Peyer's patch (tissue), 4 donors: Measurements from ENCODE around the gene RETREG2.

Experiments
- POLR2A ChIP-seq, 2 donors: fragments of 450-650 bp; IDR thresholded peaks; one replicate each; pipeline ENCODE4 v1.5.1; 2017; ENCODE audit warnings: antibody characterized with exemption in 2 of 2, mild to moderate bottlenecking in 2 of 2, moderate library complexity in 2 of 2
- TF ChIP-seq, protein P1 (sequence below), 6 experiments: fragments of 450-650 bp in 4 of 6; fragments of 200-600 bp in 2 of 6; sonication (generic) in 1 of 6; IDR thresholded peaks; one replicate each; pipeline ENCODE4 v1.5.1; 2017 to 2019; ENCODE audit warnings: antibody characterized with exemption in 6 of 6, mild to moderate bottlenecking in 3 of 6, moderate library complexity in 1 of 6

- TF ChIP-seq, protein P1, sequence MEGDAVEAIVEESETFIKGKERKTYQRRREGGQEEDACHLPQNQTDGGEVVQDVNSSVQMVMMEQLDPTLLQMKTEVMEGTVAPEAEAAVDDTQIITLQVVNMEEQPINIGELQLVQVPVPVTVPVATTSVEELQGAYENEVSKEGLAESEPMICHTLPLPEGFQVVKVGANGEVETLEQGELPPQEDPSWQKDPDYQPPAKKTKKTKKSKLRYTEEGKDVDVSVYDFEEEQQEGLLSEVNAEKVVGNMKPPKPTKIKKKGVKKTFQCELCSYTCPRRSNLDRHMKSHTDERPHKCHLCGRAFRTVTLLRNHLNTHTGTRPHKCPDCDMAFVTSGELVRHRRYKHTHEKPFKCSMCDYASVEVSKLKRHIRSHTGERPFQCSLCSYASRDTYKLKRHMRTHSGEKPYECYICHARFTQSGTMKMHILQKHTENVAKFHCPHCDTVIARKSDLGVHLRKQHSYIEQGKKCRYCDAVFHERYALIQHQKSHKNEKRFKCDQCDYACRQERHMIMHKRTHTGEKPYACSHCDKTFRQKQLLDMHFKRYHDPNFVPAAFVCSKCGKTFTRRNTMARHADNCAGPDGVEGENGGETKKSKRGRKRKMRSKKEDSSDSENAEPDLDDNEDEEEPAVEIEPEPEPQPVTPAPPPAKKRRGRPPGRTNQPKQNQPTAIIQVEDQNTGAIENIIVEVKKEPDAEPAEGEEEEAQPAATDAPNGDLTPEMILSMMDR (IDR thresholded peaks at IDR 0.05): no peak
- TF ChIP-seq POLR2A (IDR thresholded peaks at IDR 0.05): no peak
Observed at GRCh38 chr2:219205165-219205538, 27.1 kb downstream of the RETREG2 start.
